ENCODE measurements around the gene LYAR. TPM values are rescaled to one million over a fixed set of nuclear protein-coding genes. Genes with fewer than 3 reads are reported as not detected.

Gene LYAR
- total and polyA plus RNA-seq, 2 experiments from 2014 or later: 44.0 to 105 TPM

- Histone ChIP-seq H3K4me1 (ENCODE audit: insufficient read depth) (no peaks in the 10 kb centered on the region), H3K9me2 (ENCODE audit: insufficient read depth) (no peaks in the 10 kb centered on the region), H3K27me3 (ENCODE audit: insufficient read depth) (no peaks in the 10 kb centered on the region), H3K27ac (ENCODE audit: low read depth) (no peak overlapping the region), H3K4me3 (no peak overlapping the region), H3K36me3 (ENCODE audit: insufficient read depth) (no peaks in the 10 kb centered on the region), H3K79me2 (replicated peaks; ENCODE audit: insufficient read depth) (no peaks in the 10 kb centered on the region), H2AFZ (no peak overlapping the region), H3K4me2 (no peak overlapping the region), H3F3A (replicated peaks; ENCODE audit: low read depth) (no peaks in the 10 kb centered on the region), H4K20me1 (replicated peaks; ENCODE audit: insufficient read depth) (no peaks in the 10 kb centered on the region; the same call in 1 of the 2 replicates)
- TF ChIP-seq REST (IDR thresholded peaks at IDR 0.05; ENCODE audit: unreplicated experiment) (no peak), POLR2AphosphoS5 (IDR thresholded peaks at IDR 0.05; ENCODE audit: low read depth) (no peak)
- Mint-ChIP-seq H3K27ac (no peak overlapping the region), H3K4me3 (no peak overlapping the region), H3K4me1 (peaks cover 12% of the 10 kb centered on the region), H3K9me3 (no peaks in the 10 kb centered on the region), H3K27me3 (ENCODE audit: insufficient read depth, low read depth, poor library complexity) (peaks cover 5% of the 10 kb centered on the region), H3K36me3 (ENCODE audit: low read depth) (peaks cover 20% of the 10 kb centered on the region)
- ATAC-seq (no peak), DNase-seq (ENCODE audit: low spot score) (no peak)
Measured at GRCh38 chr4:4321951-4322688, 32.2 kb upstream of the LYAR start.

GRCh38 chr4:4320951-4321714 lies 31.2 kb upstream of the LYAR start:
- no peak overlapping the region for H3K4me3 Mint-ChIP-seq
- no peak overlapping the region for H3K4me2 ChIP-seq
- H3K27ac Mint-ChIP-seq: no peak overlapping the region
- H3K36me3 Mint-ChIP-seq (ENCODE audit: low read depth): peaks cover 20% of the 10 kb centered on the region
- no peak overlapping the region for H3K27ac ChIP-seq (ENCODE audit: low read depth)
- no peaks in the 10 kb centered on the region; the same call in 1 of the 2 replicates for H4K20me1 ChIP-seq (replicated peaks; ENCODE audit: insufficient read depth)
- peaks cover 2% of the 10 kb centered on the region for H3K27me3 Mint-ChIP-seq (ENCODE audit: insufficient read depth, low read depth, poor library complexity)
- ATAC-seq (no peak), DNase-seq (ENCODE audit: low spot score) (no peak)
- H3K9me2 ChIP-seq (ENCODE audit: insufficient read depth): no peaks in the 10 kb centered on the region
- peaks cover 13% of the 10 kb centered on the region for H3K4me1 Mint-ChIP-seq
- no peaks in the 10 kb centered on the region for H3K36me3 ChIP-seq (ENCODE audit: insufficient read depth)
- H3K27me3 ChIP-seq (ENCODE audit: insufficient read depth): no peaks in the 10 kb centered on the region
- H2AFZ ChIP-seq: no peak overlapping the region
- no peaks in the 10 kb centered on the region for H3F3A ChIP-seq (replicated peaks; ENCODE audit: low read depth)
- H3K4me3 ChIP-seq: no peak overlapping the region
- H3K9me3 Mint-ChIP-seq: no peaks in the 10 kb centered on the region
- no peaks in the 10 kb centered on the region for H3K4me1 ChIP-seq (ENCODE audit: insufficient read depth)
- no peaks in the 10 kb centered on the region for H3K79me2 ChIP-seq (replicated peaks; ENCODE audit: insufficient read depth)
- TF ChIP-seq NANOG (IDR thresholded peaks at IDR 0.05; ENCODE audit: borderline replicate concordance) (no peak), ZNF331 (CRISPR knock-in tag; IDR thresholded peaks at IDR 0.05; ENCODE audit: low read depth) (no peak), EZH2 (IDR thresholded peaks at IDR 0.05; ENCODE audit: low read depth, unreplicated experiment) (no peak), ZNF462 (CRISPR knock-in tag; IDR thresholded peaks at IDR 0.05) (no peak), JUNB (IDR thresholded peaks at IDR 0.05; ENCODE audit: unreplicated experiment) (no peak), ETS1 (IDR thresholded peaks at IDR 0.05) (no peak), POLR2AphosphoS5 (IDR thresholded peaks at IDR 0.05; ENCODE audit: low read depth) (no peak), EZH2phosphoT487 (IDR thresholded peaks at IDR 0.05; ENCODE audit: unreplicated experiment) (no peak)

Measured in GM23338 (cell line).